ENCODE results near the gene GNAI2.

The GNAI2 gene

GRCh38 chr3:50286322-50287227 is 50.6 kb downstream of the GNAI2 start:
- no peak for DNase-seq

DNA sequence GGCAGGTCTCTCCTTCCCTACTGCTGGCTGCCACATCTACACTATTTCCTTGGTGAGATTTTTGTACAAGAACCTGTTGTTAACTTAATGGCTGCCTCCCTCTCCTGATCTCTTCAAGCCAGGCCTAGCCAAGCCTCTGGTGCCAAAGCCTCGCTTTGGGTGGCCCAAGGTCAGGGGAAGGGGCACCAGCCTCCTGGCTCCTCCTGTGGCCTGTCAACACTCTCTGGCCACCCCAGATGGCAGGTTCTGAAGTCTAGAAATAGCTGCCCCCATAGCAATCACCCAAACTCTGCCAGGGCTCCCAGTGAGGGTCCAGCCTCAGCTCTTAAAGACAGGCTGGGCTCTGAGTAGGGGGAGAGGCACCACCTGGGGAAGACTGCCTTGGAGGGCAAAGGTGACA is 51.3 kb downstream of the GNAI2 start:
- DNase-seq = no peak

GRCh38 chr3:50288387-50289007 is 52.5 kb downstream of the GNAI2 start:
- no peak for DNase-seq

DNA sequence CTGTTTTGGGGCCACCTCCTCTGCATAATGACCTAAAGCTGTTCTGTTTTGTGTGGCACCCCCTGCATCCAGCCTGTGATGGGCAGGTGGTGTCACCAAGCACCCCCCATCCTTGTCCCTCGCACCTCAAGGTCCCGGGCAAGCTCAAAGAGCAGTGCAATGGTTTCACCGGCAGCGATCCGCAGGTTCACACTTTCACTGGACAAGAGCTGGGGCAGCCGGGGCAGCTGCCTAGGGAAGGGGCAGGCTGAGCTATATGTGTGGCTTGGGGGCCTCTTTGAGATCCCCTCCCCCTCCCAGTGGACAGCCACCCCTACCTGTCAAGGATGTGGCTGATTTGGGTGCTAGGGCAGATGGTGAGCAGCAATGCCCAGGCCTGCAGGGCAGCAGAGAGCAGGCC is 53.1 kb downstream of the GNAI2 start:
- no peak for DNase-seq

GRCh38 chr3:50290161-50290641 is 54.2 kb downstream of the GNAI2 start:
- no peak for DNase-seq

DNA sequence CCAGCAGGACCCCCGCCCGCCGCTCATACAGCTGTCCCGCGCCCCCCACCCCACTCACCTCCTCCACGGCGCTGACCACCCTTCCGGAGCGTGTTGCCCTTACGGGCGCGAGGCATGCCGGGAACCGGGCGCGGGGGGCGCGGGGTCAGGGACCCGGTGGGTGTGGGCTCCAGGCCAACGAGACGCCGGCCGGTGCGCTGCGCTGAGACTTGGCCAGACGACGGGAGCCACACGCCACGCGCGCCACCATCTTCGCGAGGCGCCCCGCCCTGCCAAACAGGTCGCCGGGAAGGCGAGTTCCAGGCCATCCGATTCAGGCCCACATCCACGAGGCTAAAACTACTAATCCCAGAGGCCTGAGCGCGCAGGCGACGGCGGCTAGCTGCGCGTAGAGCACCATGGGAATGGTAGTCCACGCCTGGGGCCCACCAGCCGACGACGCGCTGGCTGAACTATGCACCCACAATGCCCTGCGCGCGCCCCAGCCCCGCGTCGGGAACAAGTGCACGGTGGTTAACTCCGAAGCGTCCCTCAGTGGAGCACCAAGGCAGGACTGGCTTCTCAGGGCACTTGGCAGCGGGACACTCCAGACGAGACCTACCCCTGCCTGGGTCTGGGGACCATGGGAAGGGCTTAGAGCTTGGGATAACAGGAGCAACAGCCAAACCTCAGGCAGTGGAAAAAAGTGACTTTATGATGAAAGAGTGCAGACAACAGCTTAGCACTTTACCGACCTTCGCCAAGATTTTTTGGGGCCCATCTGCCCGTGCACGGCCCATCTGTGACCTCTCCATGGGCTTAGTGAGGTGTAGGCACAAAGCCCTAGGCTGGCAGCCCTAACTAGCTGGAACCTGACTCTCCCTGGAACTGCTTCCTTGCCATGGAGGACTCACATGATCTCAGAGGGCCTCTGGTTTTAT is 56.4 kb downstream of the GNAI2 start, which contains the start of gene IFRD2:
Gene IFRD2 (minus strand): TSS at position 271 of the 920 bp plus-strand sequence. CDS start 155 bp downstream, at position 116.
- peak; percentile 85 for DNase-seq

DNA sequence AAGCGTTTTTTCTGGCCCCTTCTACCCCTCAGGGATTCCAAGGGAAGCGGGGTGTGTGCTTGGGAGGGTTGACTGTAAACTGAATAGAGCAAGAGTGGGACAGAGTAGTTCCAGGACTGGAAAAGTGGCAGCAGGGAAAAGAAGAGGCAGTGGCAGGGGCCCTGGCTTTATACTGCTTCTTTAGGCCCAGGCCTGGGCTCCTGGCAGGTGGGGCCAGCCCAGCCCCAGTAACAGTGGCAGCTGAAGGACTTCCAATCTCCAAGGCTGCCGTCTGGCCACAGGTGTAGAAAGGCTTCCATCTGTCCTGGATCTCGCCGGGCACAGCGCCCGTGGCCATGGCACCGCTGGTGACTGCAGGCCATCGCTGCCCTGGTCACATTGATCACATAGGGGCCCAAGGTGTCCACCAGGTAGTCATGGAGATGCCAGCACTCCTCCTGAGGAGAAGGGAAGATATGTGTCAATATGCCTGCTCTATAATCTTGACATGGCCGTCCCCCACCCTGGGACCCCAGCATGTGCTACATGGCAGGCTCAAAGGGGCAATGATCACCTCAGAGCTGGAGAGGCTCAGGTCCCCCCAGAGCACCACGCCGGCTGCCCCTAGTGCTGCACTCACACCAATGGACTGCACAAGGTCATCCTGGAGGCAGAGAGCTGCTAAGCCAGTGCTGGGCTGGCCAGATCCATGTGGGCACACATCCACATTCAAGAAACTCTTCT is 57.2 kb downstream of the GNAI2 start:
- DNase-seq = no peak

DNA sequence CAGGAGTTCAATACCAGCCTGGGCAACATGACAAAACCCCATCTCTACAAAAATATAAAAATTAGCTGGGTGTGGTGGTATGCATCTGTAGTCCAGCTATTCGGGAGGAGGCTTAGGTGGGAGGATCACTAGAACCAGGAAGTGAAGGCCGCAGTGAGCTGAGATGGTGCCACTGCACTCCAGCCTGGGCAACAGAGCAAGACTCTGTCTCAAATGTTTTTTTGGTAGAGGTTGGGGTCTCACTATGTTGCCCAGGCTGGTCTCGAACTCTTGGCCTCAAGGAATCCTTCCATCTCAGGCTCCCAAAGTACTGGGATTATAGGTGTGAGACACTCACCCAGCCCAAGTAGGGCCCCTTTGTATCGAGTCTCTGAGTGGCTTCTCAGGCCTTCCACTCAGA is 58.1 kb downstream of the GNAI2 start:
- no peak for DNase-seq

GRCh38 chr3:50294492-50295403 is 58.7 kb downstream of the GNAI2 start:
- no peak for DNase-seq

DNA sequence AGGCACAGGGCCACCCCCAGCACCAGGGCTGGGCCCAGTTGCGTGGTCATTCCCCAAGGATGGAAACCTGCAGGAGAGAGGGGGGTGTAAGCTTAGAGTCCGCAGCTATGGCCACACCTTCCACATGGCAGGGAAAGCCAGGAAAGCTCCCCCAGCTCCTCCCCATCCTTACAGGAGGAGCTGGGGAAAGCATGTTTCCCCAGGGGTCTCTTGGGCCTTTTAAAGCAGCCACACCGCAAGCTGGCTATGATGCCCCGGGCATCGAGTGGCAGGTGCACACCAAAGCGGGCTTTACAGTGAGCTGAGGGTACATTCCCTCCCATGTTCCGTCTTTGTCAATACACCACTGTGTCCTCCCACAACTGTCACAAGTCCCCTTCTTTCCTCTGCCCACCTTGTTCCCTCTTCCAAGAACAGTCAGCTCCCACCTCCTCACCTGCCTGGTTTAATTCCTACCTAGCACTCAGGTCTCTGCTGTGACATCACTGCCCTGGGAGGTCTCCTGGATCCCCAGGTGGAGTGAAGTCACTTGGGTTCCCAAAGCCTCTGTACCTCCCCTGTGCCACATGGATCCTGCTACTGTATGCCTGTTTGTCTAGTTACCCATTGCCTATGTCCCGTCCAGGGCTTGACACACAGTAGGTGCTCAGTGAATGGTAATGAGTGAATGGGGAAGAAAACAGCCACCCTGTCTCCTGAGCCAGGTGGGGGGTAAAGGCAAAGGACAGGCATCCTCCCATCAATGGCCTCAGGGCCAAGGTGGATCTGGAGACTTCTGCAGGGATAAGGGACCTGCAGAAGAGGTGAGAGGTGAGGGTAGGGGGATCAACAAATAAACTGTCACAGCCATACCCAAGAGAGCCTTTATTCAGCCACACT is 59.8 kb downstream of the GNAI2 start:
- no peak for DNase-seq

DNA sequence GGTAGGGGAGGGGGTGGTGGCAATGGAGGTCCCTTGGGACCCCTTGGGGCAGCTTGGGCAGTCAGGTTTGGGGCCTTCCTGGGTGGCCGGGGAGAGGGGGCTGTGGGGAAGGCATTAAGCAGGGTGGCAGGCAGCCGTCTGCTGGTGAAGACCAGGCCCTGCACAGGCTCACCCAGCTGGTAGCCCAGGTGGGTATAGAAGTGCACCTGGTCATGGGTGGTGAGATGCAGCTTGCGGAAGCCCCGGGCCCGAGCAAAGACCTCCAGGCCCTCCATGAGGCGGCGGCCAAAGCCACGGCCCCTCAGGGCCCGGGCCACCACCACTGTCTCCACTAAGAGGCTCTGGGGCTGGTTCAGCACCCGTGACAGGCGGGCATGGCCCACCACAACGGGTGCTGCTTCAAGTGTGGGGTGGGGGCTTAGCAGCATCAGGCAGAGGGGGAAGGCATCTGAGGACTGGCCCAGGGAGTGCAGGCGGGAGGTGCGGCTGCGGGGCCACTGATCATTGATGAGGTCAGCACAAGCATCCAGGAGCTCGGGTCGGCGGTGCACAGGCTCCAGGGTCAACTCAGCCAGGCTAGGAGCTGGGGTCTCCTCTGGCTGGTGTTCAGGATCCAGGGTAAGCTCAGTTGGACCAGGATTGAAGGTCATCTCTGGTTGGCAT is 60.8 kb downstream of the GNAI2 start:
- no peak for DNase-seq

DNA sequence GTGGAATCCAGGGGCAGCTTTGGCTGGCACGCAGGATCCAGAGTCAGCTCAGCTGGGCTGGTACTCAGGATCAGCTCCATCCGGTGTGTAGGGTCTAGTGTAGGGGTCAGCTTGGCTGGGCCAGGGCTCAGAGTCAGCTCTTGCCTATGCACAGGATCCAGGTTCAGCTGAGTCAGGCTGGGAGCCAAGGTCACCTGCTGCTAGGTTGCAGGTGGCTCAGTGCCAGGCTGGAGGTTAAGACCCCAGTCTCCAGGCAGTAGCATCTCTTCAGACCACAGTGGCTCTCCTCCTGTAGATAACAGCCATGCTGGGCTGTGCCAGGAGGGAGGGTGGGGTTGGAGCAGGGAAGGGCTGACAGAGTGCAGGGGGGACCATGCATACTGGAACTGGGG is 61.4 kb downstream of the GNAI2 start:
- DNase-seq = no peak

DNA sequence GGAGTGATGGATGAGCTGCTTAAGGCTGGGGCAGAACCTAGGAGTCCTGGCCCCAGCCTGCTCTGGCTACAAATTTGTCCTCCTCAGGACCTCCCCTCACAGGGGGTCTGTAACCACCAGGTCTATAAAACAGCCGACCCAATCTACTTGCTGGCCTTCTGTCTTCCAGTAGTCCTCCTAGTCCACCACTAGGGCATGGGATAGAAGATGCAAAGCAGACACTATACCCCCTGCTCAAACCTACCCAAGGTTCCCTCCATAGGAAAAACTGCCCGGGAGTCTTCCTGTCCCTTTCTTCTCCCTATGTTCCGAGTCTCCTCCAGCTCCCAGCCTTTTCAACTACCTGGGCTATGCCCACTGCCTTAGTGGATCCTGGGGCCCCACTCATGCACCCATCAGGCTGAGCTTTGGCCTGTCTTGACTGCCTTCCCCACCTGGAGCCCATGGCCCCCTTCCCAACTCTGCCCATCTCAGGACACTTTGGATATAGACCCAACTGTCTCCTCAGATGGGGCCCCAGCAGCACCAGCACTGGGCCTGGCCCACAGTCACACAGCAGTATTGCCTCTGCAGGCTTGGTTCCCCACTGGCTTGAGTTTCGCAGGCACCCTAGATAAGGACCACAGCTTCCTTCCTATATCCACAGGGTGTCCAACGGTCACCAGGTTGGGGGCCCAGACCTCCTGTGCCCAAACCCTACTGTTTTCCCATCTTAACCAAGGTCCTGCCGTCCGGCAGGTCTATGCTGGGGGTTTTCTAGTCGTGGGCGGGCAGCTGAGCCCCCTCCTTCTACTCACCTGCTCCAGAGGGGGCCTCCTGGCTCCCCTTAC is 62.1 kb downstream of the GNAI2 start:
- DNase-seq = no peak

DNA sequence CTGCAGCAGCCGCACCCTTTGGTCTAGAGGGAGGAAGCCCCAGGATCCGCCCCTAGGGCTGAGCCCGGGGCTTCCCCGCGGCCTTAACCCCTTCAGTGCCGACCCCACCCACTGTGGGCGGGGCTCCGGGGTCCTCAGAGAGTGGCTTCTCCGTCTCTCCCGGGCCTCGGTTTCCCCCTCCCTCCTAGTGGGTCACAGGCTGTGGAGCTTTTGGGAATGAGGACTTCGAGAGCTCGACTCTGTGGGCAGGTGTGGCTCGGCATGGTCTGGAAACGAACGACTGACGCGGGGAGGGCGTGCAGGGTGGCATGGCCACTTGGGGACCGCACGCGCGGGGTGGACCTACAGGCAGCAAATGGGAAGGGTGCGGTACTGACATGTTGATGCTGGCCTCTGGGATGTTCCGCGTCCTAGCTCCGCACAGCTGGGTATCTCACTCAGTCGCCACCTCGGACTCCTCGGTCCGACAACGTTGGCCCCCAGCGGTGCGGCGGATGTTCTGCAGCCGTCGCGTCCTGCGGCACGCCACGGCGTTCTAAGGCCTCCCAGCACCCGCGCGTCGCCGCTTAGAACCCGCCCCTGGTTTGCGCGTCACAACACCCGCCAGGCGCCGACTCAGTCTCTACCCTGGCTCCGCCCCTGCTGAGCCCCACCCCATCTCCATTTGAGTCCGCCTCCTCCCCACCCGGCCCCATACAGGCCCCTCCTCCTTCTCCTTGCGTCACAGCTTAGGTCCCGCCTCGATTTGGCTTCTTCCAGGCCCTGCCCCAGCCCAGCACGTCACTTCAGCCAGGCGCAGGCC is 63.0 kb downstream of the GNAI2 start, which contains the start of the genes HYAL3 and NAA80:
Gene HYAL3 (minus strand): TSS at position 570 of the 802 bp plus-strand sequence. CDS start 3,803 bp downstream, outside the sequence.
Gene NAA80 (minus strand): TSS at position 570 of the 802 bp plus-strand sequence. CDS start 1,942 bp downstream, outside the sequence.
- peak; percentile 92 for DNase-seq

- no peak for DNase-seq
Observed at GRCh38 chr3:50299638-50299928, 63.6 kb downstream of the GNAI2 start.

GRCh38 chr3:50299929-50300680 is 64.1 kb downstream of the GNAI2 start:
- no peak for DNase-seq
